ENCODE measurements around the gene CYP26B1.

DNA sequence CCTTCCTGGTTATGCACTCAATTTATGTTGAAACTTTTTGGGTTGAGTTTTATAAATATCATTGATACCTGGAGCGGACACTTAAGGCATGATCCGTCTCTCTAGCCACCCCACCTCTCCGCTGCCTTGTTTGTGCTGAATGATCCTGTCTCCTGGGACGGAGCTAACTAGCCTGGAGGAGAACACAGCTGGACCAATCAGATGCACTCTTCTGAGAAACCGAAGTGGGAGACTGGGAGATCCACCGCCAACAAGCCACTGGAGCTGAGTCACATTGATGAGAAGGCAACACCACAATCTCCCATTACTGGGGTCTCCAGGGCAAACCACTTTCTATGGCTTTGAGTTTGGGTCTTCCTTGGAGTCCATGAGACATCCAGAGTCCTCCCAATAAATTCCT, 29.3 kb downstream of the CYP26B1 start:
- TF ChIP-seq, protein P1, sequence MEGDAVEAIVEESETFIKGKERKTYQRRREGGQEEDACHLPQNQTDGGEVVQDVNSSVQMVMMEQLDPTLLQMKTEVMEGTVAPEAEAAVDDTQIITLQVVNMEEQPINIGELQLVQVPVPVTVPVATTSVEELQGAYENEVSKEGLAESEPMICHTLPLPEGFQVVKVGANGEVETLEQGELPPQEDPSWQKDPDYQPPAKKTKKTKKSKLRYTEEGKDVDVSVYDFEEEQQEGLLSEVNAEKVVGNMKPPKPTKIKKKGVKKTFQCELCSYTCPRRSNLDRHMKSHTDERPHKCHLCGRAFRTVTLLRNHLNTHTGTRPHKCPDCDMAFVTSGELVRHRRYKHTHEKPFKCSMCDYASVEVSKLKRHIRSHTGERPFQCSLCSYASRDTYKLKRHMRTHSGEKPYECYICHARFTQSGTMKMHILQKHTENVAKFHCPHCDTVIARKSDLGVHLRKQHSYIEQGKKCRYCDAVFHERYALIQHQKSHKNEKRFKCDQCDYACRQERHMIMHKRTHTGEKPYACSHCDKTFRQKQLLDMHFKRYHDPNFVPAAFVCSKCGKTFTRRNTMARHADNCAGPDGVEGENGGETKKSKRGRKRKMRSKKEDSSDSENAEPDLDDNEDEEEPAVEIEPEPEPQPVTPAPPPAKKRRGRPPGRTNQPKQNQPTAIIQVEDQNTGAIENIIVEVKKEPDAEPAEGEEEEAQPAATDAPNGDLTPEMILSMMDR (IDR thresholded peaks at IDR 0.05; ENCODE audit: poor library complexity) = no peak
- TF ChIP-seq EZH2phosphoT487 (IDR thresholded peaks at IDR 0.05; ENCODE audit: low read depth, severe bottlenecking, unreplicated experiment) (no peak), EZH2 (IDR thresholded peaks at IDR 0.05; ENCODE audit: borderline replicate concordance) (no peak)
